ENCODE measurements around the gene CRMP1. TPM values are rescaled to one million over a fixed set of nuclear protein-coding genes. Genes with fewer than 3 reads are reported as not detected.
"Not testable (repeated sequence)": the region's sequence is repeated elsewhere in the genome, so short reads cannot be mapped to it uniquely, and the experiment has no call there.

Gene CRMP1
- total RNA-seq, 4 donors from 2014 or later, result 0.39 to 0.66 TPM; not detected in 2

DNA sequence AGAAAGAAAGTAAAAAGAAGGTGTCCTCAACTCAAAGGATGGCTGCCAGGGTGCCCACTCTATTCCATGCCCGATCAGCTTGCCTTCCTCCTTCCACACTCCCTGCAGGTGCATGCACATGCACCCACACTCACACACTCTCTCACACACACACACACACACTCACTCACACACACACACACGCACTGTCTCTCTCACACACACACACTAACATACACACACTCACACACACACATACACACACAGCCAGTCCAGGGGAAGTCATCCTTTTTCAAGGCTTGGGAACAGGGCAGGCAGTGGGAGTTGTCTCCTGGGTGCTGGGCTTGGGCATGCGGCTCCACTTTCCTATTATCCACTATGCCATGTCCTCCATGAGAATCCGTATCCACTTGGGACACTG is 50.4 kb downstream of the CRMP1 start:
- intact Hi-C loops (cut with DNase I; ENCODE audit: low total_unique reads), result no loop called here
- Histone ChIP-seq H3K36me3 (no peaks in the 10 kb centered on the region), H3K27ac (no peak overlapping the region), H3K9me3 (no peaks in the 10 kb centered on the region), H3K4me3 (no peak overlapping the region), H3K4me1 (peaks cover 0 to 5% of the 10 kb centered on the region in 2 donors), H3K27me3 (no peaks in the 10 kb centered on the region)
- ATAC-seq (no peak), DNase-seq (no peak)
- in situ Hi-C loops (cut with MboI; ENCODE audit: low sequenced_read_pairs in 4 of 4), result no loop called here
- TF ChIP-seq, protein P1, sequence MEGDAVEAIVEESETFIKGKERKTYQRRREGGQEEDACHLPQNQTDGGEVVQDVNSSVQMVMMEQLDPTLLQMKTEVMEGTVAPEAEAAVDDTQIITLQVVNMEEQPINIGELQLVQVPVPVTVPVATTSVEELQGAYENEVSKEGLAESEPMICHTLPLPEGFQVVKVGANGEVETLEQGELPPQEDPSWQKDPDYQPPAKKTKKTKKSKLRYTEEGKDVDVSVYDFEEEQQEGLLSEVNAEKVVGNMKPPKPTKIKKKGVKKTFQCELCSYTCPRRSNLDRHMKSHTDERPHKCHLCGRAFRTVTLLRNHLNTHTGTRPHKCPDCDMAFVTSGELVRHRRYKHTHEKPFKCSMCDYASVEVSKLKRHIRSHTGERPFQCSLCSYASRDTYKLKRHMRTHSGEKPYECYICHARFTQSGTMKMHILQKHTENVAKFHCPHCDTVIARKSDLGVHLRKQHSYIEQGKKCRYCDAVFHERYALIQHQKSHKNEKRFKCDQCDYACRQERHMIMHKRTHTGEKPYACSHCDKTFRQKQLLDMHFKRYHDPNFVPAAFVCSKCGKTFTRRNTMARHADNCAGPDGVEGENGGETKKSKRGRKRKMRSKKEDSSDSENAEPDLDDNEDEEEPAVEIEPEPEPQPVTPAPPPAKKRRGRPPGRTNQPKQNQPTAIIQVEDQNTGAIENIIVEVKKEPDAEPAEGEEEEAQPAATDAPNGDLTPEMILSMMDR (IDR thresholded peaks at IDR 0.05 in 4 of 5, conservative IDR thresholded peaks at IDR 0.05 in 1 of 5), result no peak
- TF ChIP-seq POLR2A (IDR thresholded peaks at IDR 0.05), result no peak

DNA sequence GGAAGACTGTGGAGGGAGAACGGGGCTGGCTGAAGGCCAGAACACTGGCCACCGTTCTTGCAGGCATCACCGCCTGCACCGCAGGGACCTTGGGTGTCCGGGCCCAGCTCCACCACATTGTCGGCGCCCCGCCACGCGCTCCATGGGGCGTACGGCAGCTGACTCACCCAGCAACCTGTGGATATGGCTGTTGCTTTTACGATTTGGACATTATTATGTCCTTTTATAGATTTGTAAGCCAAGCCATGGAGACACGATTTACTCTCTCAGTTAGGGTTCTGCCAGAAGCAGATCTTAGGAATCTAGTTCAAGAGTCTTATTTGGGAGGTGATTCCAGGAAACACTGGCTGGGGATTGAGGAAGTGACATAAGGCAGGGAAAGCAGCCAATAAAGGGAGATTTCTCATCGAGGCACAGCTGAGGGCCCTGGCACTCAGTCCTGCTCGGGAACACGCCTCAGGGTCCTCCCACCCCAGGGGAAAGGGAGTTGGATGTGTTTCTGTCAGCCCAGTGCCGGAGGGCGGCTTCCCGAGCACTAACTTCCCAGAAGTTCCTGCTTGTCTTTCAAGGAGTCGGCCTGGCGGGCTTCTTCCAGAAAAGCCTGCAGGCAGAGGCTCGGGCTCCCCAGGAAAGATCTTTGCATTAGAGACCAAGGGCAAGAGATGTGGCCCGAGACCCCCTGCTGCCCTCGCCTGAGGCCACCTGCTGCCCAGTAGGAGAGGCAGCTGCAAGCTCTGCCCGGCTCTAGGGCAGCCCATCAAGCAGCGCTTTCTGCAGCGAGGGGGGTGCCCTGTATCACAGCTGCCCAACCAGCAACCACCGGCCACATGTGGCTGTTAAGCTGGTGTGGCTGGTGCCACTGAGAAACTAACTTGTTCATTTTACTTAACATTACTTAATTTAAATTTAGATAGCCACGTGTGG is 52.9 kb downstream of the CRMP1 start:
- H3K4me1 ChIP-seq, result peaks cover 0 to 5% of the 10 kb centered on the region in 2 donors
- no peak for TF ChIP-seq POLR2A (IDR thresholded peaks at IDR 0.05)
- TF ChIP-seq, protein P1 (IDR thresholded peaks at IDR 0.05 in 4 of 5, conservative IDR thresholded peaks at IDR 0.05 in 1 of 5), result no peak
- no peaks in the 10 kb centered on the region for H3K27me3 ChIP-seq
- H3K36me3 ChIP-seq, result no peaks in the 10 kb centered on the region
- in situ Hi-C loops (cut with MboI; ENCODE audit: low sequenced_read_pairs in 4 of 4) (no loop called here), intact Hi-C loops (cut with DNase I; ENCODE audit: low total_unique reads) (no loop called here)
- peak overlapping the region in 1 of 4 donors; percentile 13 for H3K27ac ChIP-seq
- H3K4me3 ChIP-seq, result peak overlapping the region in 1 of 4 donors; percentile 17
- ATAC-seq, result peak in 1 of 2 donors; percentile 23
- peak in 1 of 2 donors; percentile 27 for DNase-seq
- no peaks in the 10 kb centered on the region for H3K9me3 ChIP-seq

DNA sequence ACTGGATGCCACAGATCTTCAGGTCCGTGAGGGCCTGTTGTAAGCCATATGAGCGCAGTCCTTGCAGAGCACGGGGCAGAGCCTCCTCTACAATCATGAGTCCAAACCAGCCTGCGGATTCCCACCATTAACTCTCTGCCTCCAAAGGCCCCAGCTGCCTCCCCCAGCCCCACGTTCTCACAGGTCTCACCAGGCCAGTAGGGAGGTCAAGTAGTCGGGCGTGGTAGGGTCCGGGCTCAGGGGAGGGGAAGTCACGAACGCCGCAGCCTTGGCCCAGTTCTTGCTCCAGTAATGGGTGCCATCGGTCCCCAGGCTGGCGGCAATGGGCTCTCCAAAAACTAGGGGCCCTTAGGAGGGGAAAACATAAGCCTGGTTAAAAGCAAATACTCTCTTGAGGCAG is 53.6 kb downstream of the CRMP1 start:
- Histone ChIP-seq H3K4me1 (peaks cover 0 to 5% of the 10 kb centered on the region in 2 donors), H3K36me3 (no peaks in the 10 kb centered on the region), H3K27me3 (no peaks in the 10 kb centered on the region), H3K4me3 (no peak overlapping the region), H3K27ac (no peak overlapping the region), H3K9me3 (no peaks in the 10 kb centered on the region)
- TF ChIP-seq, protein P1 (IDR thresholded peaks at IDR 0.05 in 4 of 5, conservative IDR thresholded peaks at IDR 0.05 in 1 of 5), result no peak
- TF ChIP-seq POLR2A (IDR thresholded peaks at IDR 0.05), result no peak
- in situ Hi-C loops (cut with MboI; ENCODE audit: low sequenced_read_pairs in 4 of 4), result no loop called here
- DNase-seq (no peak), ATAC-seq (no peak)
- intact Hi-C loops (cut with DNase I; ENCODE audit: low total_unique reads), result no loop called here

DNA sequence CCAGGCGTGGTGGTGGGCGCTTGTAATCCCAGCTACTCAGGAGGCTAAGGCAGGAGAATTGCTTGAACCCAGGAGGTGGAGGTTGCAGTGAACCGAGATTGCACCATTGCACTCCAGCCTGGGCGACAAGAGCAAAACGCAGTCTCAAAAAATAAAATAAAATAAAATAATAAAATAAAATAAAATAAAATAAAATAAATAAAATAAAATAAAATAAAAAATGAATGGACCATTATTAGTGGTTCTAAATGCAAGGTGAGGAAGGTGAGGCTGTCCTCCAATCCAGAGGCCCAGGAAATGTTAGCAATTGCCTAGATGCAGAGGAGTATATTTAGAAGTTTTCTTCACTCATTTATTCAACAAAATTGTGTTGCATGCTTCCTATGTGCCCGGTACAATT is 55.4 kb downstream of the CRMP1 start:
- H3K36me3 ChIP-seq; intact Hi-C loops (cut with DNase I; ENCODE audit: low total_unique reads): not testable (repeated sequence)

DNA sequence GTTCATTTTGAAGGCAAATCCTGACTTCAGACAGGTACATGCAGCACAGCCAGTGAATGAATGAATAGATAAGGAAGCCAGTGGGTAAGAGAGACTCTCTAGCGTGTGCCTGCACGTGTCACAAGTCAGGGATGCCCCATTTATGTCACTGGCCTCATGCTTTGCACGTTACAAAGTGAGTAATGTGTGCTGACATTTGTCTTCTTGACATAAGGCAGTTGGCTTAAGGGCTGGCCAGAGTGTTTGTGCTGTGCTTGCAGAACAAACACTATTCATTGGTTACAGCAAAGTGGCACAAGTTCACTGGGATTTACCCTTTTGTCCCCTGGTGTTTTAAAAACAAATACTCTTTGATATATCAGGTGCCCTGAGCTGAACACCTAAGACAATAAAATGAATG is 55.9 kb downstream of the CRMP1 start:
- H3K9me3 ChIP-seq, result no peaks in the 10 kb centered on the region
- intact Hi-C loops (cut with DNase I; ENCODE audit: low total_unique reads) (no loop called here), in situ Hi-C loops (cut with MboI; ENCODE audit: low sequenced_read_pairs in 4 of 4) (no loop called here)
- H3K4me1 ChIP-seq, result peaks cover 0 to 5% of the 10 kb centered on the region in 2 donors
- no peak for TF ChIP-seq POLR2A (IDR thresholded peaks at IDR 0.05)
- TF ChIP-seq, protein P1 (IDR thresholded peaks at IDR 0.05 in 4 of 5, conservative IDR thresholded peaks at IDR 0.05 in 1 of 5), result no peak
- H3K27me3 ChIP-seq, result no peaks in the 10 kb centered on the region
- ATAC-seq (no peak), DNase-seq (no peak)
- H3K4me3 ChIP-seq, result no peak overlapping the region
- no peak overlapping the region for H3K27ac ChIP-seq
- H3K36me3 ChIP-seq, result no peaks in the 10 kb centered on the region

More for the DNA sequence above, 55.4 kb downstream of the CRMP1 start:
- H3K9me3 ChIP-seq; DNase-seq; H3K27me3 ChIP-seq; in situ Hi-C loops (cut with MboI; ENCODE audit: low sequenced_read_pairs in 4 of 4); H3K4me3 ChIP-seq; ATAC-seq; H3K4me1 ChIP-seq; H3K27ac ChIP-seq: not testable (repeated sequence)

All from gastrocnemius medialis (tissue), 4 donors.